ENCODE data around the gene GDA.

Gene GDA

DNA sequence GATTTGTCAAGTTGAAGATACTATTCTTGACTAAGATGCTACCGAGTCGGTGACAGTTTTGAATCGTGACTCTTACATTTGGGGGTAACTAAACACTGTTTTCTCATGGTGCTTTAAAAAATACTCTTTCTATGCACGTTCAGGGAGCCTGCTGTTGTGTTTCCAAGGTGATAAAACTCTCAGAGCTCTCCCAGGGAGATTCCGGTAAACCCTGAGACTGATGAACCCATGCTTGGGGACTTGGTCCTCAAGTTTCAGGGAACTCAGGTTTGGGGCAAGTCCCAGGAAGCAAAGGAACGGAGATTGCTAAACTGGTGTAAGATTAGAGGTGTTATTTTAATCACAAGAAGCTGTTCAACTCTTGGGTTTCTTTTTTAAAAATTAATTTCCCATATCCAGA, 1.4 kb downstream of the GDA start:
- DNase-seq (ENCODE audit: low spot score): no peak

DNA sequence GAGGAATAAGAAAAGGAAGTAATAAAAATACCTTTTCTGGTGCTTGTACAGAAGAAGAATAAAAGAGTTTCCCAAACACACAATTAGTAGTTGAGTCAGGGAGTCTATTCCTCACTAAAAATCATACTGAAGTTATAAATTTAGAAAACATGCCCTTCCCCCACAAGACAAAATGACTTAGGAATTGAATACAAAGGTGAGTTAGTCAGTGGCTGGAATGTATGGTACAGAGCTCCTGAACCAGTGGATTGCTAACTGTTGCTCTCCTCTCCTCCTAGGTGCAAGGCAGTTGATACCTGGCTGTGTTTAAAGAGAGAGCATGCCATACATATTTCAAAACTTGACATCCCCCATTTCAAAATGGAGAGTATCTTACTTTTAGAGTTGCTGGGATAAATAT, 1.9 kb downstream of the GDA start:
- DNase-seq (ENCODE audit: low spot score): no peak

DNA sequence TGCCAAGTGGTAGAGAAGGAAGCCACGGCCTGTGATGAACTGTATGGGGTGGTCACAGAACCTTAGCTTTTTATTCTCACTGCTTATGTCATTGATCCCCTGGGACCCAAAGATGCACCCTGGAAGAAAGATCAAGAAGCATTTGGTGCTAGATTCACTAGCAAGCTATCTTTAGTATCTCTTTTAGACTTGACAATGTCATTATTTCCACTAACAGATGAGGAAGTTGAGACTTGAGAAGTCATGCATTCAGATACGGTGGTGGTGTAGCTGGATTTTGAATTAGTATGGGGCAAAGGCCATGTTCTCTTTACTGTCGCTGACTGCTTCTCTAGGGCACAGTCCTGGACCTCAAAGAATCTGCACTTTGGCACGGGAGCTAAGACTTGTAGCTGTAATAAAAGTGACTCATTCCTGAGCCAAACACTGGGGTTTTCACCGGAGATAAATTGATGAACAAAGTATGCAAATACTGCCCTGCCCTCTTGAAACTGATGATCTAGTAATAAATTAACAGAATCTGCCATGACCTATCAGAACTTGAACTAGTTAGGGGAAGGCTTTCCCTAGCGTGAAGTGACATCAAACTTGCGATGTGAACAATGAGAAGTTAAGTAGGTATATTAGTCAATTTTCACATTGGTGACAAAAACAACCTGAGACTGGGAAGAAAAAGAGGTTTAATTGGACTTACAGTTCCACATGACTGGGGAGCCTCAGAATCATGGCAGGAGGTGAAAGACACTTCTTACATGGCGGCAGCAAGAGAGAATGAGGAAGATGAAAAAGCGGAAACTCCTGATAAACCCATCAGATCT, 5.4 kb downstream of the GDA start:
- no peak for DNase-seq (ENCODE audit: low spot score)

DNA sequence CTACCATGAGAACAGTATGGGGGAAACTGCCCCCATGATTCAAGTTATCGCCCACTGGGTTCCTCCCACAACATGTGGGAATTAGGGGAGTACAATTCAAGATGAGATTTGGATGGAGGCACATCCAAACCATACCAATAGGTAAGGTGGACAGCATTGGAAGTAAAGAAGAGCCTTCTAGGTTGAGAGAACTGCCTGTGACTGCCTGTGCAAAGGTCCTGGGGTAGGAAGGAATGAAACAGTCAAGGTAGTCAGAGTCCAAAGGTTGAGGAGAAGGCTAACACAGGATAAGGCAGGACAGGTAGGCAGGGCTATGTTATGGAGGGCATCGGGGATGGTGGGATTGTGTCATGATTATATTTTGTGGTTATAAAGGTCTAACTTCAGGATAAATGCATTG, 6.1 kb downstream of the GDA start:
- DNase-seq (ENCODE audit: low spot score): no peak

DNA sequence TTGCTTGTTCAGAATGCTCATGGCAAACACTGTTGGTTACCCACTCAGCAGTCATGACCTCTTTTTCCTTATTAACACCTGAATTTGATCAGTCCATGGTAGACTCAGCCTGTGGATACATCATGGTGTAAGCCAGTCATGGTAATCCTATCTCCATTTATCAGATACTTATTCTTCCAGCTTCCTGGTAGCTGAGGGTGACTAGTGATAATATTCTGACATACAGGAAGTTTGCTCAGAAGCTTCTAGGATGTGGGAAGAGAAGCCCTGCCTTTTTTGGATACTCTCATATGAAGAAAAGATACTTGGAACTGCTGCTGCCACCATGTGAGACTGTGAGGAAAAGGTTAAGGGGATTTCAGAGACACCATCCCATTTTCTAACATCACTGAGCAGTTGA, 7.3 kb downstream of the GDA start:
- no peak for DNase-seq (ENCODE audit: low spot score)

DNA sequence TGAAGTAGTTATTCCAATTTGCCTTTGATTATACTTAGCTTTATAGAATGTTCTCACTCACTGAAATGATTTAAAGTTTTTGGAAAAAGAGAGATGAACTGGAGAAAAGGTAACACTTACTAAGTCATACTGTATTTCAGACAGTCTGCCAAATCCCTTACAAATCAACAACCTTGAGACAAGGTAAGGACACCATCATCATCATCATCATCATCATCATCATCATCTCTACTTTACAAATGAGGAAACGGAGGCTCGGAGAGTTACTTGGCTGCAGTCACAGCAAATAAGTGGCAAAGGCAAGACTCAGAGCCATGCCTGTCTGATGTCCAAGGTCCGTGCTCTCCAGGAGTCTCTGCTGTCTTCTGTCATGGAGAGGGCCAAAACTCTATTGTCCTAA, 9.4 kb downstream of the GDA start:
- no peak for DNase-seq (ENCODE audit: low spot score)

DNA sequence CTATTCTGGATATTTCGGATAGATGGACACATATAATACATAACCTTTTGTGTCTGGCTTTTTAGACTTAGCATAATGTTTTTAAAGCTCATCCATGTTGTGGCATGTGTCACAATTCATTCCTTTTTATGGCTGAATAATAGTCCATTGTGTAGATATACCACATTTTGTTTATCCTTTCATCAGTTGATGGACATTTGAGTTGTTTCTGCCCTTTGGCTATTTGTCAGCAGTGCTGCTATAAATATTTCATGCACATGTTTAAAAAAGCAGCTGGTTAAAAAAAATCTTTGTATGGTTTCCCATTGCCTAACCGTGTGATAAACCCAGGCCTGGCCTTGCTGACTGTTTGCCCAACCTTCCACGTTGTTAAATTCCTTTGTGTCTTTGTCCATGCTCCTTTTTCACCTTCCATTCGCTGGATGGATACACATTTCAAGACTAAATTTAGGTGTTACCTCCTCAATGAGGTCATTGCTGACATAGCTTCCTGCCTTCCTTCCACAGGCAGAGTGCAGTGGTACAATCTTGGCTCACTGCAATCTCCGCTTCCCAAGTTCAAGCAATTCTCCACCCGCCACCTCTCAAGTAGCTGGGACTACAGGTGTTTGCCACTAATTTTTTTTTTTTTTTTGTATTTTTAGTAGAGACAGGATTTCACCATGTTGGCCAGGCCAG, 11.3 kb downstream of the GDA start:
- no peak for DNase-seq (ENCODE audit: low spot score)

DNA sequence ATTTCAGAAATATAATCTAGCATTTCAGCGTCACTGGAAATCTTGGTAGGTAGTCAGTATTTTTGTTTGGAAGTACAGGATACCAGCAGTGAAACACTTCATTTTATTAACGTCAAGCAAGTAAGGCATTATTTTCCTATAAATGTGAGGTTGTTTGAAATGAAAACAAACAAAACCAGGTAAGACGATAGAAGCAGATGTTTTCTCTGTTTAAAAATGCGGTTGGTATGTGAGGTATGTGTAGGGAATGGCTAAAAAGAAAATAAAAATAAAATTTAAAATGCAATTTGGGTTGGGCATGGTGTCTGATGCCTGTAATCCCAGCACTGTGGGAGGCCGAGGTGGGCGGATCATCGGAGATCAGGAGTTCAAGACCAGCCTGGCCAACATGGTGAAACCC, 16.1 kb downstream of the GDA start:
- DNase-seq (ENCODE audit: low spot score): no peak

DNA sequence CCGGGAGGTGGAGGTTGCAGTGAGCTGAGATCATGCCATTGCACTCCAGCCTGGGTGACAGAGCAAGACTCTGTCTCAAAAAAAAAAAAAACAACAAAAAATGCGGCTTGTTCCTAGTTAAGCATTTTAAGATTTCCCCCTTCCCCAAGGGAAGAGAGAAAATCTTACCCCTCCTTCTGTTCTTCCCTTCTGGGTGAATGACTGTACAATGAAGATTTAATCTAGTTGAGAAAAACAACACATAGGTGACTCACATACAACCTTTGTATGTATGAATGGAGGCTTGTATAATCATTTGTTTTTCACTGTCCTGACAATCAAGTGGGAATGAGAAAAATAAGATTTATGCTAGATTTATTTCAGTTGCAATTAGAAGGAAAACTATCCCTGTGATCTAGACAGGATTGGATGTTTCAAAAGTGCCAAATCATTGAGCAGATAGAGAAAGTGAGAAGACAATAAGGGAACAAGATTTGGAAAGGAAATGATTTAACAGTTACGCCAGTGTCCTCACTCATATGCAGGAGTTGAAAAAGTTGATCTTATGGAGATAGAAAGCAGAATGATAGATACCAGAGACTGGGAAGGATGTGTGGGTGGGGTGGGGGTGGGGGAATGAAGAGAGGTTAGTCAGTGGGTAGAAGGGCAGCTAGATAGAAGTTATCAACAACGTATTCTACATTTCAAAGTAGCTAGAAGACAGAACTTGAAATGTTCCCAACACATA, 16.7 kb downstream of the GDA start:
- no peak for DNase-seq (ENCODE audit: low spot score)

DNA sequence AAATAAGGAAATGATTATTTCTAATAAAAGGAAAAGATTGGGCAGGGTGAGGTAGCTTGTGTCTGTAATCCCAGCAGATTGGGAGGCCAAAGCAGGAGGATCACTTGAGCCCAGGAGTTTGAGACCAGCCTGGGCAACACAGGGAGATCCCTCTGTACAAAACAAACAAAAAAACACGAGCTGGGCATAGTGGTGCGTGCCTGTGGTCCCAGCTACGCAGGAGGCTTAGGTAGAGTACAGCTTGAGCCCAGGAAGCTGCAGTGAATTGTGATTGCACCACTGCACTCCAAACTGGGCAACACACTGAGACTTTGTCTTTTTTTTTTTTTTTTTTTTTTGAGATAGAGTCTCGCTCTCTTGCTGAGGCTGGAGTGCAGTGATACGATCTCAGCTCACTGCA, 18.8 kb downstream of the GDA start:
- no peak for DNase-seq (ENCODE audit: low spot score)

DNA sequence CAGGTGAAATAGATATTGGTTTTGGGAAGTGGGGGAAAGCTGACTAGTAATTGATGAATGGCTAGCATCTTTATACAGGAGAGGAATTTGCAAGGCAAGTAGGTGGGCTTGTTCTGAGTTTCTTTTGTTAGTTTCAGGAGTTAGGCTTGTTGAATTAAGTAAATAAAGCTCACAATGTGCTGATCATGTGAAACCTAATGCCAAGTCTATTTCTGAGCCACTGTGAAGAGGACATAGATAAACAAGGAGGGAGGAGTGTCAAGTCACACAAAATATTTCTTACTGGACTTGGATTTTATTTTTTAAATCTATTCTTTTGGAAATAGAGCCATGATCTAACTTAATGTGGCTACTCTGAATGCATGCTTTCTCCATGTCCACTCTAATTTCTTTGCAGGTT, 19.9 kb downstream of the GDA start:
- DNase-seq (ENCODE audit: low spot score): no peak

DNA sequence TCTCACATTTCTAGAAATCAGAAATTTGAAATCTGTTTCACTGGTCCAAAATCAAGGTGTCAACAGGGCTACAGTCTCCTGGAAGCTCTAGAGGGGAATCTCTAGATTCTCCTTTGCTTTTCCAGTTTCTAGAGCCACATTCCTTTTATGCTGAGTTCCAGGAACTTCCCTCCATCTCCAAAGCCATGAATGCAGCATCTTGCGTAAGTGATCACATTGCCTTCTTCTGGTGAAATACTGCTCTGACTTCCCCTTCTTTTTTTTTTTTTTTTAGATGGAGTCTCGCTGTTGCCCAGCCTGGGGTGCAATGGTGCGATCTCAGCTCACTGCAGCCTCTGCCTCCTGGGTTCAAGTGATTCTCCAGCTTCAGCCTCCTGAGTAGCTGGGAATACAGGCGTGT, 23.8 kb downstream of the GDA start:
- DNase-seq (ENCODE audit: low spot score): no peak

DNA sequence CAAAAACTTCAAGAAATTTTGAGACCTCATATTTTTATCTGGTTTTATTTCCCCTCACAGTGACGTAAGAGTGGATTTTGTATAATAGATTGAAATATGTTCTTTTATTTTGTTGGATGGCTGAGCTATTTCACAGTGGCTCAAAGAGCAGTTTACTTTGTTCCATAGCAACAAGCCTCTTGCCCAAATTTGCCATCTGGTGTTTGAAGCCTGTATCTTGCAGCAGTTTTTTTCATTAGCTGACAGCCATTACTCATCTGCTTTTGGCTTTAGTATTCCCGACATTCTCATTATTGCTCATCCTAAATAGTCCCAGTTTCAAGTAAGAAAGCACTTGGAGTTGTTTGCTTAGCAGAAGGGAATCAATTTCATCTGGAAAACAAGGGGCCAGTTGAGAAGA, 36.3 kb downstream of the GDA start:
- DNase-seq (ENCODE audit: low spot score): no peak

DNA sequence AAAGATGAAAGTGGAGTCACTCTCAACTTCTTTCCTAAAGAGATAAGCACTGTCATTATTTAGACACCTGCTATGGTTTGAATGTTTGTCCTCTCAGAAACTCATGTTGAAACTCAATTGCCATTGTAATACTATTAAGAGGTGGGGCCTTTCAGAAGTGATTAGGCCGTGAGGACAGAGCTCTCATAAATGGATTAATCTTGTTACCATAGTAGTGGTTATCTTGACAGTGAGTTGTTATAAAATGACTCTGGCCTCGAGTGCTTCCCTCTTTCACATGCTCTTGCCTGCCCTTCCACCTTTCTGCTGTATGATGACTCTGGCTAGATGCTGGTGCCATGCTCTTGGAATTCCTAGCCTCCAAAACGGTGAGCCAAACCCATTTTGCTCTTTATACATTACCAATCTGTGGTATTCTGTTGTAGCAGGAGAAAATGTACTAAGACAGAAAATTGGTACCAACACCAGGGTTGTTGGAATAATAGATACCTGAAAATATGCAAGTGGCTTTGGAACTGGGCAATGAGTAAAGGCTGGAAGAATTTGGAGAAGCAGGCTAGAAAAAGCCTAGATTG, 38.0 kb downstream of the GDA start:
- DNase-seq (ENCODE audit: low spot score): no peak

DNA sequence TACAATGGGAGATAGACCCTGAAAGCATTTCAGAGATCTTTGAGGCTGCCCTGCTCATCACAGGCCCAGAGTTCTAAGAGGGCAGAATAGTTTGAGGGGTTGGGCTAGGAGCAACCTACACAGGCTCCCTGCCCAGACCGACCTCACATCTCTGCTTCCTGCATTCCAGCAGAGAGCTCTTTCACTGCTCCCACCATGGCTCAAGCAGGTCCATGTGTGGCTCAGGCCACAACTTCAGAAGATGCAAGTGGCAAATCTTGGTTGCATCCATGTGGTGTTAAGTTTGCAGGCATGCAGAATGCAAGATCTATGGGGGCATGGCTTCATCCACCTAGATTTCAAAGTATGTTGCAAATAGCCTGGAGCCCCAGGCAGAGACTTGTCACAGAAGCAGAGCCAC, 39.0 kb downstream of the GDA start:
- DNase-seq (ENCODE audit: low spot score): no peak

DNA sequence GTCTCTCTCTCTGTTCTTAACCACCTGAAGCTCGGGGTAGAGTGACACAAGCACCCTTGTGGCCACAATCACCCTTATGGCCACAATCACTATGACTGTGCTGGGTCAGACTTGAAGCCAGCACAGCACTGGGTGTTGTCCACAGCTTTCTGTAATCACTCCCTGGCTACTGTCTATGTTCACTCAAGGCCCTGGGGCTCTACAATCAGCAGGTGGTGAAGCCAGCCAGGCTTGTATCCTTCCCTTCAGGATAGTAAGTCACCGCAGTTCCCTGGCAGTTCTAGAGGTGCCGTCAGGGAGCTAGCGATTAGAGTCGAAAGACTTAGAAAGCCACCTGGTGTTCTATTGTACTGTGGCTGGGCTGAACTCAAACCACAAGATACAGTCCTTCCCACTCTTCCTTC, 44.2 kb downstream of the GDA start:
- DNase-seq (ENCODE audit: low spot score): no peak

DNA sequence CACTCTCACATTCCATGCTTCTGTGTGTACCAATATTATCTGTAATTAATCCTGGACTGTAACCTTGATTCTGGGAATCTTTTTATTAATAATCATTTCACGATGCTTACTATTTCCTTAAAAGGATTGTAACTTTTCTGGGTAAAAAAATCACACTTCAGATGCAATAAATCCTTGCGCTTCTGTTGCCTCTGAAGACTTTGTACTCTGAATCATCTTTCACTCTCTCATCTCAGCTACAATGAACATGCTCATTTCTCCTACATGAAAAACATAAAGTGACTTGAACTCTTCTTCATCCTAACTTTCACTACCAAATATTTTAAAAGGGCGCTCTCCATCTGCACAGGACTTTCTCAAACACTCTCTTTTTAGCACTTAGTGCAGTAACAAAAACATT, 50.0 kb downstream of the GDA start:
- DNase-seq (ENCODE audit: low spot score): no peak

DNA sequence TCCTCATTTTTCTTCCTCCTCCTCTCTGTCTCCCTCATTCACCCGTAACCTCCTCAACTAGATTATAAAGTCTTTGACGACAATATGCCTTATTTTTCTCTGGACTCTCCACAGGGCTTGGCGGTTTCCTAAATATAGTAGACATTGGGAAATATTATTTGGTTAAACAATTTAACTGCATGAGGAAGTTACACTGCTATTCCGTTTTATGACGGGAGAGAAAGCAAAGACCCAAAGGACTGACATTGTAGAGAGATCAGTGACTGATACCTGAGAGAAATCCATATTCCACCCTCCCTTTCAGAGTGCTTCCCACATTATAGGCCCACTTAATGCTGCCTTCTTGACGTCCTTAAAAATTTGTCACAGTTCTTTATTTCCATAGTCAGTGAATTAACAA, 51.2 kb downstream of the GDA start:
- no peak for DNase-seq (ENCODE audit: low spot score)

DNA sequence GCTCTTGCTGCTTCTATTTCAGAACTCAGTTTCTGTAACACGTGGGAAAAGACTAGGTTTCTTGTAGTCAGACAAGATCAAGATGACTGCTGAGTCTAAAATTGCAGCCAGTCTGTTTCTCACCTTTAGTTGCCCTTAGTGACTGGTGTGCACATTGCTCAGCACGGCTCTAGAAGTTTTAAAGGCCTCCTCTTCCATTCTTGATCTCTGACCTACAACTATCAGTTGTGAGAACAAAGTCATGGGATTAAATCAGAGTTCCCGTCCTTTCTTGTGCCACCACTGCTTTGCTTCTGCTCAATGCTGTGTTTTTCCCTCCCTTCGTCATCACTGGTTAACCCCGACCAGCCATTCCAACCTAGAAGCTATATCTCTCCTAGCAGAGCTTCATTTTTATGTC, 52.8 kb downstream of the GDA start:
- DNase-seq (ENCODE audit: low spot score): no peak

DNA sequence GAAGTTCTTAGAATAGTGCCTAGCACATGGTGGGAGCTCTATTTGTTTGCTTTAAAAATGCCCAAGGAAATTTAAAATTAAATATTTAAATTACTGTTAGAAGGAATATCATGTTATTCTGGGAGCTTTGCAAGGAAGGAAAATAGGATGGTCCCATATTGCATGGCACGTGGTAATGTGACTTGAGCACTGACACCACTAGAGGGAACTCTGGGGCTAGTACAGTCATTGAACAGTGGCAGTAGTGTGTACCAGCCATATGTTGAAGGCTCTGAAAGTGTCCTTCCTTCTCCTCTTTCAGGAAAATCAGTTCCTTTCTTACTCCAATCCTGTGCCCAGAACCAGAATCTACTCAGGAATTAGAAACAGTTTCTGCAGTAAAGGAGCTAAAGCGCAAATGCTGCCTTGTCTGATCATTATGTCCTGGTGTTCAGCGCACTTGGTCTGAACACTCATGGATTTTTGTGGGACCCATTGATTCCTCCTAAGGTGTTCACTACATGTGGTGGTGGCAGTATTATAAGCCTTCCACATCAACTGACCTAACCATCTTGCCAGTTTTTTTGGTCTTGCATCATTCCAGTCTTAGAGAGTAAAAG, 54.1 kb downstream of the GDA start:
- DNase-seq (ENCODE audit: low spot score): no peak

DNA sequence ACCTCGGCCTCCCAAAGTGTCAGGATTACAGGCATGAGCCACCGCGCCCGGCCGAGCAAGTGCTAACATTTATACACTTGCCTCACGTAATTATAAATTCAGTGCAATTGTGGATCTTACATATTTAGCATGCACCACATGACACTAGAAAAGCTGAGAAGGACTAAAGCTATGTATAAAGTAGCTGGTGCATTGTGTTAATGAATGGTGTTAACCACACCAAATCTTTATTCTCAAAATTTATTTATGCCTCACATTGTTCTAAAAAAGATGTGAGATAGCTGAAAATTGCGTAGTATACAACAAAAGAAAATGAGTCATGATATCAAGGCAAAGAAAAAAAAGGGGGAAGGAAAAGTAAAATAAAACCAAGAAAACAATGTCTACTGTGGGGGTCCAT, 54.8 kb downstream of the GDA start:
- no peak for DNase-seq (ENCODE audit: low spot score)

DNA sequence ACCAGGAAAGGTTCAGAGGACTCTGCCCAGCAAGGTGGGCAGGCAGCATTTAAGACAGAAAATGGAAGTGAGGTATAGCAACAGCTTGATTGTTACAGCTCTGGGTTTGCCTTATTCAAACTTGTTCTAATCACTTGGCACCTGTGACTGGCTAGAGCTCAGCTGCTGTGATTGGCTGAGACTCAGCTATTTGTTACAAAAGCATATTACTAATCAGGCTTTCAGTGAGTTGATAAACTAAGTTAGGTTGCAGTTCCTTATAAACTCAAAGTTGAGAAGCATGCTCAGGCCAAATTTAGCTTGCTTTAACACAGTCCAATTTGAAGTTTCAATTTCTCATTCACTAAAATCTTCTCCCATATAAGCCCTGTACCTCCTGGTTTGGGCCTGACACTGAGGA, 56.3 kb downstream of the GDA start:
- no peak for DNase-seq (ENCODE audit: low spot score)

DNA sequence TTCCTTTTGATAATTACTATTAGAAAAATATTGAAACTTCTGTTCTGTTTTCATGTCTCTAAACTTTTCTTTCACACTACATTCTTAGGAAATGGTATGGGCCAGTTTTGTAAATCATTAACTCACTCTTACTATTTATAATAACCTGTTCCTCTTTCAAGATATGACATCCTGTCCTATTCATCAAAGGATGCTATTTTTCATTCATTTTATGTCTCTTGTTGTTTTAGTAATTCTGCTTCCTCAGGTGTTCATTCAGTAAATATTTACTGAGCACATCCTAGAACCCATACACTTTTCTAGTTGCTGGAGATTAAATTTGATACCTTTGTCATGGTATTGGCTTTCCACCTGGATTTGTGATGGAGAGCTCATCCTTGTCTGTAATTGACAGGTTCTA, 58.0 kb downstream of the GDA start:
- DNase-seq (ENCODE audit: low spot score): no peak

Measured in CD4-positive, alpha-beta T cell treated with Interleukin-6 at 100 ng/mL for 8 hours (primary cell).